ENCODE measurements around the gene WSB1. TPM values are rescaled to one million over a fixed set of nuclear protein-coding genes. Genes with fewer than 3 reads are reported as not detected.
"Not testable (repeated sequence)": the region's sequence is repeated elsewhere in the genome, so short reads cannot be mapped to it uniquely, and the experiment has no call there.

The WSB1 gene
- total and polyA plus RNA-seq, 2 donors = 60.7 to 125 TPM

- WGBS = 77% methylated on average over 1 of the region's 1 CpG
- Histone ChIP-seq H3K27me3 (ENCODE audit: control insufficient read depth in 2 of 2, insufficient read depth in 1 of 2, low read length in 1 of 2) (no peaks in the 10 kb centered on the region), H3K9me3 (ENCODE audit: control insufficient read depth in 2 of 2, insufficient read depth in 1 of 2, low read length in 1 of 2) (no peaks in the 10 kb centered on the region), H3K36me3 (ENCODE audit: control insufficient read depth in 2 of 2, insufficient read depth in 2 of 2, low read length in 1 of 2) (no peaks in the 10 kb centered on the region), H3K4me3 (ENCODE audit: low read length in 2 of 2) (no peak overlapping the region), H3K27ac (ENCODE audit: low read depth in 1 of 2, low read length in 1 of 2) (no peak overlapping the region), H3K4me1 (ENCODE audit: control insufficient read depth in 2 of 2, insufficient read depth in 2 of 2, low read length in 2 of 2) (no peaks in the 10 kb centered on the region)
- no peak for DNase-seq (ENCODE audit: low read depth in 6 of 9, low spot score in 9 of 9)
Observed at GRCh38 chr17:27269201-27269600, 24.7 kb upstream of the WSB1 start.

- DNase-seq (ENCODE audit: low read depth in 6 of 9, low spot score in 9 of 9) = no peak
- Histone ChIP-seq H3K4me1 (ENCODE audit: control insufficient read depth in 2 of 2, insufficient read depth in 2 of 2, low read length in 2 of 2) (no peaks in the 10 kb centered on the region), H3K27me3 (ENCODE audit: control insufficient read depth in 2 of 2, insufficient read depth in 1 of 2, low read length in 1 of 2) (no peaks in the 10 kb centered on the region), H3K9me3 (ENCODE audit: control insufficient read depth in 2 of 2, insufficient read depth in 1 of 2, low read length in 1 of 2) (no peaks in the 10 kb centered on the region), H3K4me3 (ENCODE audit: low read length in 2 of 2) (no peak overlapping the region), H3K27ac (ENCODE audit: low read depth in 1 of 2, low read length in 1 of 2) (no peak overlapping the region), H3K36me3 (ENCODE audit: control insufficient read depth in 2 of 2, insufficient read depth in 2 of 2, low read length in 1 of 2) (no peaks in the 10 kb centered on the region)
- WGBS = 94% methylated on average over 7 of the region's 7 CpGs
Observed at GRCh38 chr17:27269974-27270373, 23.9 kb upstream of the WSB1 start.

- H3K27ac ChIP-seq (ENCODE audit: low read depth in 1 of 2, low read length in 1 of 2) = no peak overlapping the region
- no peak overlapping the region for H3K4me3 ChIP-seq (ENCODE audit: low read length in 2 of 2)
- H3K27me3 ChIP-seq (ENCODE audit: control insufficient read depth in 2 of 2, insufficient read depth in 1 of 2, low read length in 1 of 2) = no peaks in the 10 kb centered on the region
- no peaks in the 10 kb centered on the region for H3K36me3 ChIP-seq (ENCODE audit: control insufficient read depth in 2 of 2, insufficient read depth in 2 of 2, low read length in 1 of 2)
- 93% methylated on average over 14 of the region's 14 CpGs for WGBS
- no peaks in the 10 kb centered on the region for H3K9me3 ChIP-seq (ENCODE audit: control insufficient read depth in 2 of 2, insufficient read depth in 1 of 2, low read length in 1 of 2)
- no peaks in the 10 kb centered on the region for H3K4me1 ChIP-seq (ENCODE audit: control insufficient read depth in 2 of 2, insufficient read depth in 2 of 2, low read length in 2 of 2)
- DNase-seq (ENCODE audit: low read depth in 6 of 9, low spot score in 9 of 9) = no peak
Observed at GRCh38 chr17:27276653-27277156, 17.2 kb upstream of the WSB1 start.

- H3K27ac ChIP-seq (ENCODE audit: low read depth in 1 of 2, low read length in 1 of 2); H3K4me3 ChIP-seq (ENCODE audit: low read length in 2 of 2); H3K4me1 ChIP-seq (ENCODE audit: control insufficient read depth in 2 of 2, insufficient read depth in 2 of 2, low read length in 2 of 2); H3K27me3 ChIP-seq (ENCODE audit: control insufficient read depth in 2 of 2, insufficient read depth in 1 of 2, low read length in 1 of 2); DNase-seq (ENCODE audit: low read depth in 6 of 9, low spot score in 9 of 9); H3K36me3 ChIP-seq (ENCODE audit: control insufficient read depth in 2 of 2, insufficient read depth in 2 of 2, low read length in 1 of 2); H3K9me3 ChIP-seq (ENCODE audit: control insufficient read depth in 2 of 2, insufficient read depth in 1 of 2, low read length in 1 of 2): not testable (repeated sequence)
- WGBS = 97% methylated on average over 3 of the region's 3 CpGs
Observed at GRCh38 chr17:27279132-27279531, 14.8 kb upstream of the WSB1 start.

- Histone ChIP-seq H3K27me3 (ENCODE audit: control insufficient read depth in 2 of 2, insufficient read depth in 1 of 2, low read length in 1 of 2) (no peaks in the 10 kb centered on the region), H3K27ac (ENCODE audit: low read depth in 1 of 2, low read length in 1 of 2) (no peak overlapping the region), H3K9me3 (ENCODE audit: control insufficient read depth in 2 of 2, insufficient read depth in 1 of 2, low read length in 1 of 2) (no peaks in the 10 kb centered on the region), H3K36me3 (ENCODE audit: control insufficient read depth in 2 of 2, insufficient read depth in 2 of 2, low read length in 1 of 2) (no peaks in the 10 kb centered on the region), H3K4me3 (ENCODE audit: low read length in 2 of 2) (no peak overlapping the region), H3K4me1 (ENCODE audit: control insufficient read depth in 2 of 2, insufficient read depth in 2 of 2, low read length in 2 of 2) (no peaks in the 10 kb centered on the region)
- DNase-seq (ENCODE audit: low read depth in 6 of 9, low spot score in 9 of 9) = no peak
- 96% methylated on average over 10 of the region's 10 CpGs for WGBS
Observed at GRCh38 chr17:27280527-27280926, 13.4 kb upstream of the WSB1 start.

- WGBS = 89% methylated on average over 3 of the region's 3 CpGs
- Histone ChIP-seq H3K27ac (ENCODE audit: low read depth in 1 of 2, low read length in 1 of 2) (no peak overlapping the region), H3K4me1 (ENCODE audit: control insufficient read depth in 2 of 2, insufficient read depth in 2 of 2, low read length in 2 of 2) (no peaks in the 10 kb centered on the region), H3K36me3 (ENCODE audit: control insufficient read depth in 2 of 2, insufficient read depth in 2 of 2, low read length in 1 of 2) (no peaks in the 10 kb centered on the region), H3K27me3 (ENCODE audit: control insufficient read depth in 2 of 2, insufficient read depth in 1 of 2, low read length in 1 of 2) (no peaks in the 10 kb centered on the region), H3K4me3 (ENCODE audit: low read length in 2 of 2) (no peak overlapping the region), H3K9me3 (ENCODE audit: control insufficient read depth in 2 of 2, insufficient read depth in 1 of 2, low read length in 1 of 2) (no peaks in the 10 kb centered on the region)
- DNase-seq (ENCODE audit: low read depth in 6 of 9, low spot score in 9 of 9) = no peak
Observed at GRCh38 chr17:27281438-27281837, 12.5 kb upstream of the WSB1 start.

- no peak for DNase-seq (ENCODE audit: low read depth in 6 of 9, low spot score in 9 of 9)
- no peak overlapping the region for H3K27ac ChIP-seq (ENCODE audit: low read depth in 1 of 2, low read length in 1 of 2)
- no peaks in the 10 kb centered on the region for H3K36me3 ChIP-seq (ENCODE audit: control insufficient read depth in 2 of 2, insufficient read depth in 2 of 2, low read length in 1 of 2)
- H3K4me3 ChIP-seq (ENCODE audit: low read length in 2 of 2) = no peak overlapping the region
- no peaks in the 10 kb centered on the region for H3K27me3 ChIP-seq (ENCODE audit: control insufficient read depth in 2 of 2, insufficient read depth in 1 of 2, low read length in 1 of 2)
- 98% methylated on average over 1 of the region's 1 CpG for WGBS
- H3K4me1 ChIP-seq (ENCODE audit: control insufficient read depth in 2 of 2, insufficient read depth in 2 of 2, low read length in 2 of 2) = no peaks in the 10 kb centered on the region
- no peaks in the 10 kb centered on the region for H3K9me3 ChIP-seq (ENCODE audit: control insufficient read depth in 2 of 2, insufficient read depth in 1 of 2, low read length in 1 of 2)
Observed at GRCh38 chr17:27282054-27282551, 11.8 kb upstream of the WSB1 start.

- DNase-seq (ENCODE audit: low read depth in 6 of 9, low spot score in 9 of 9) = no peak
- Histone ChIP-seq H3K27me3 (ENCODE audit: control insufficient read depth in 2 of 2, insufficient read depth in 1 of 2, low read length in 1 of 2) (no peaks in the 10 kb centered on the region), H3K27ac (ENCODE audit: low read depth in 1 of 2, low read length in 1 of 2) (no peak overlapping the region), H3K9me3 (ENCODE audit: control insufficient read depth in 2 of 2, insufficient read depth in 1 of 2, low read length in 1 of 2) (no peaks in the 10 kb centered on the region), H3K36me3 (ENCODE audit: control insufficient read depth in 2 of 2, insufficient read depth in 2 of 2, low read length in 1 of 2) (no peaks in the 10 kb centered on the region), H3K4me1 (ENCODE audit: control insufficient read depth in 2 of 2, insufficient read depth in 2 of 2, low read length in 2 of 2) (no peaks in the 10 kb centered on the region), H3K4me3 (ENCODE audit: low read length in 2 of 2) (no peak overlapping the region)
Observed at GRCh38 chr17:27283060-27283459, 10.9 kb upstream of the WSB1 start.

- no peak overlapping the region for H3K4me3 ChIP-seq (ENCODE audit: low read length in 2 of 2)
- H3K36me3 ChIP-seq (ENCODE audit: control insufficient read depth in 2 of 2, insufficient read depth in 2 of 2, low read length in 1 of 2) = no peaks in the 10 kb centered on the region
- H3K27ac ChIP-seq (ENCODE audit: low read depth in 1 of 2, low read length in 1 of 2) = no peak overlapping the region
- H3K27me3 ChIP-seq (ENCODE audit: control insufficient read depth in 2 of 2, insufficient read depth in 1 of 2, low read length in 1 of 2) = no peaks in the 10 kb centered on the region
- H3K9me3 ChIP-seq (ENCODE audit: control insufficient read depth in 2 of 2, insufficient read depth in 1 of 2, low read length in 1 of 2) = no peaks in the 10 kb centered on the region
- no peak for DNase-seq (ENCODE audit: low read depth in 6 of 9, low spot score in 9 of 9)
- no peaks in the 10 kb centered on the region for H3K4me1 ChIP-seq (ENCODE audit: control insufficient read depth in 2 of 2, insufficient read depth in 2 of 2, low read length in 2 of 2)
Observed at GRCh38 chr17:27283751-27284150, 10.2 kb upstream of the WSB1 start.
